Smooth muscle cell (in vitro differentiated cells): ENCODE measurements around the gene GPC6. TPM values are rescaled to one million over a fixed set of nuclear protein-coding genes. Genes with fewer than 3 reads are reported as not detected.

Source experiments
- DNase-seq: peaks from one replicate; lab custom pipeline; 2025; ENCODE audit not compliant: unreplicated experiment; lab: John Stamatoyannopoulos, UW
- H2AFZ ChIP-seq: fragments of 200-600 bp; sonication (generic); 2 replicates; pipeline ENCODE4 v1.6.0; 2016; ENCODE audit warnings: antibody characterized with exemption, low read depth, mild to moderate bottlenecking
- H3F3A ChIP-seq: fragments of 200-600 bp; sonication (generic); 2 replicates; pipeline ENCODE4 v1.6.0; 2017; ENCODE audit warnings: antibody characterized with exemption, low read depth
- H3K27ac ChIP-seq: fragments of 200-600 bp; sonication (generic); 2 replicates; pipeline ENCODE4 v1.5.1; 2016; ENCODE audit warnings: low read depth, mild to moderate bottlenecking
- H3K27me3 ChIP-seq: fragments of 200-600 bp; sonication (generic); 2 replicates; pipeline ENCODE4 v1.6.1; 2016; ENCODE audit warnings: low read depth, mild to moderate bottlenecking
- H3K36me3 ChIP-seq: fragments of 200-600 bp; sonication (generic); 2 replicates; pipeline ENCODE4 v1.5.1; 2016; ENCODE audit warnings: low read depth
- H3K4me1 ChIP-seq: fragments of 200-600 bp; sonication (generic); 2 replicates; pipeline ENCODE4 v1.5.1; 2016; ENCODE audit warnings: low read depth
- H3K4me2 ChIP-seq: fragments of 200-600 bp; sonication (generic); 2 replicates; pipeline ENCODE4 v1.6.0; 2016; ENCODE audit warnings: mild to moderate bottlenecking
- H3K4me3 ChIP-seq: fragments of 200-600 bp; sonication (generic); 2 replicates; pipeline ENCODE4 v1.5.1; 2016; ENCODE audit warnings: mild to moderate bottlenecking
- H3K79me2 ChIP-seq: fragments of 200-600 bp; sonication (generic); 2 replicates; pipeline ENCODE4 v1.6.0; 2016; ENCODE audit warnings: low read depth, mild to moderate bottlenecking
- H3K9ac ChIP-seq: fragments of 200-600 bp; sonication (generic); 2 replicates; pipeline ENCODE4 v1.6.0; 2016; ENCODE audit warnings: low read depth
- H3K9me3 ChIP-seq: fragments of 200-600 bp; sonication (generic); replicated peaks from 2 replicates; pipeline ENCODE4 v1.5.1; 2016; ENCODE audit warnings: low read depth
- H4K20me1 ChIP-seq: fragments of 200-600 bp; sonication (generic); 2 replicates; pipeline ENCODE4 v1.6.0; 2016; ENCODE audit warnings: low read depth
- CTCF ChIP-seq: fragments of 200-600 bp; sonication (generic); IDR thresholded peaks from 2 replicates; pipeline ENCODE4 v1.5.1; 2017; ENCODE audit warnings: borderline replicate concordance, mild to moderate bottlenecking, antibody characterized with exemption; ENCODE audit not compliant: insufficient read depth, poor library complexity, severe bottlenecking
- WGBS: methylation state at CpG from one replicate; pipeline ENCODE4 v1.1.7; 2016; ENCODE audit warnings: low lambda C conversion rate; 5-methylcytosine and 5-hydroxymethylcytosine counted together
- polyA plus RNA-seq: library from polyadenylated mRNA; unstranded; fragments of >200 nt; fragmentation: Nextera tagmentation; extraction: Ambion mirVana; gene quantifications from 2 replicates; pipeline ENCODE4 v1.2.1, GENCODE V29; 2016
- total RNA-seq: library from RNA; depleted of rRNA; stranded (reverse); fragments of >200 nt; gene quantifications from 2 replicates; pipeline ENCODE4 v1.2.3, GENCODE V29; 2014

Gene GPC6
- total and polyA plus RNA-seq, 2 experiments from 2014 or later: 19.7 to 68.5 TPM

GRCh38 chr13:94058821-94059360 is 832.3 kb downstream of the GPC6 start:
- Histone ChIP-seq H3F3A (peaks cover 25% of the 10 kb centered on the region), H3K9ac (no peak overlapping the region), H2AFZ (no peak overlapping the region), H3K79me2 (no peaks in the 10 kb centered on the region), H3K27me3 (no peaks in the 10 kb centered on the region), H3K4me1 (peaks cover 18% of the 10 kb centered on the region), H3K36me3 (no peaks in the 10 kb centered on the region), H3K4me2 (peak overlapping the region; percentile 46), H3K9me3 (no peaks in the 10 kb centered on the region), H4K20me1 (no peaks in the 10 kb centered on the region), H3K27ac (peak overlapping the region; percentile 91), H3K4me3 (no peak overlapping the region)
- DNase-seq: no peak
- no peak for TF ChIP-seq CTCF
- 58% methylated on average over 2 of the region's 2 CpGs for WGBS

DNA sequence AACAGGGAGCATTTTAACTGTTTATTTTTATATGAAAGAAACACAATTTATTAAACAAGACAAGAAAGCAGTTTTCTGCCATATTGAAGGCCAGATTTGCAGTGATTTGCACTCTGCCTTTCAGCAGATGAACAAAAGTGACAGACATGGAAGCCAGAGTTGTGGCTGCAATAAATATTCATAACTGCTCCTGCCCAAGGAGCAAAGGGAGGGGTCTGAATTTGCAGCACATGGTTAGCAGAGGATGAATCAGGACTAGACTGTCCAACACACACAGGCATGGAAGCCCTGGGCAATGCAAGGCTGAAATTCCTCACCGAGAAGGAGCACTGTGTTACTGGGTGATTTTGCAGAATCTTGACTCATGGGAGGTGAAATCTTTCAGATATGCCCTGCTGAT is 834.7 kb downstream of the GPC6 start:
- H3K9me3 ChIP-seq: no peaks in the 10 kb centered on the region
- H3K9ac ChIP-seq: no peak overlapping the region
- DNase-seq: no peak
- peaks cover 19% of the 10 kb centered on the region for H3F3A ChIP-seq
- TF ChIP-seq CTCF: no peak
- peak overlapping the region; percentile 4 for H3K4me2 ChIP-seq
- peaks cover 19% of the 10 kb centered on the region for H3K4me1 ChIP-seq
- 0% methylated on average over 1 of the region's 1 CpG for WGBS
- H3K36me3 ChIP-seq: no peaks in the 10 kb centered on the region
- no peaks in the 10 kb centered on the region for H3K27me3 ChIP-seq
- H3K79me2 ChIP-seq: no peaks in the 10 kb centered on the region
- no peak overlapping the region for H2AFZ ChIP-seq
- peak overlapping the region; percentile 9 for H3K27ac ChIP-seq
- no peaks in the 10 kb centered on the region for H4K20me1 ChIP-seq
- no peak overlapping the region for H3K4me3 ChIP-seq

DNA sequence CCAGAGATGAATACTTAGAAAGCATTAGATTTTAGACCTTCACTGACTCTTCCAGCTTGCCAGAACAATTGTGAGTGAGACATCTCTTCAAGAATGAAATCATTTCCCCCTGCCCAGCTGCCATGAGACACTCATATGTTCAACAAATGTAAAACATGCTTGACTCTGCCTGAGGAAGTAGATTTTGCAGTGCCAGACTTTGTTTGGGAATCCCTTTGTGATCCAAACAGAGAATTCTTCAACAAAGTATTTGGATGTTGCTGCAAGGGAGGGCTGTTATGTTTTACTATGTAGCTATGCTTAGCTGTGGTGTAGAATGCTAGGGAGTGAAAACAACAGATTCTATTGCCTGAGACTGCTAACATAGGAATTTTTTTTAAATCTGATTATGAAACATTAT is 836.5 kb downstream of the GPC6 start:
- TF ChIP-seq CTCF: no peak
- Histone ChIP-seq H3K36me3 (no peaks in the 10 kb centered on the region), H4K20me1 (no peaks in the 10 kb centered on the region), H3K9me3 (no peaks in the 10 kb centered on the region), H3K4me2 (peak overlapping the region; percentile 19), H3K4me1 (peaks cover 16% of the 10 kb centered on the region), H3K27ac (peak overlapping the region; percentile 46), H3K79me2 (no peaks in the 10 kb centered on the region), H3F3A (peaks cover 12% of the 10 kb centered on the region), H3K9ac (no peak overlapping the region), H3K27me3 (no peaks in the 10 kb centered on the region), H3K4me3 (no peak overlapping the region), H2AFZ (no peak overlapping the region)
- no peak for DNase-seq

GRCh38 chr13:94063848-94064247 is 837.2 kb downstream of the GPC6 start:
- no peak for DNase-seq
- Histone ChIP-seq H3K27ac (no peak overlapping the region), H3K27me3 (no peaks in the 10 kb centered on the region), H3K4me2 (peak overlapping the region; percentile 19), H2AFZ (no peak overlapping the region), H3K4me1 (peaks cover 12% of the 10 kb centered on the region), H3K36me3 (no peaks in the 10 kb centered on the region), H3K4me3 (no peak overlapping the region), H4K20me1 (no peaks in the 10 kb centered on the region), H3F3A (peaks cover 12% of the 10 kb centered on the region), H3K9ac (no peak overlapping the region), H3K9me3 (no peaks in the 10 kb centered on the region), H3K79me2 (no peaks in the 10 kb centered on the region)
- TF ChIP-seq CTCF: no peak
- 84% methylated on average over 4 of the region's 4 CpGs for WGBS
